ENCODE data around the gene PNMA6F.
"Not testable (repeated sequence)": the region's sequence is repeated elsewhere in the genome, so short reads cannot be mapped to it uniquely, and the experiment has no call there.

The PNMA6F gene

GRCh38 chrX:153299855-153300254 is 21.7 kb downstream of the PNMA6F start:
- WGBS, 2 experiments (ENCODE audit: insufficient coverage in 2 of 2): no CpG with 5 or more reads among the region's 5 CpGs
- Histone ChIP-seq H3K36me3 (ENCODE audit: control insufficient read depth, insufficient read depth, low read length) (no peaks in the 10 kb centered on the region), H3K27ac (ENCODE audit: low read depth, low read length, severe bottlenecking) (no peak overlapping the region), H3K9me3 (ENCODE audit: control insufficient read depth, low read length) (no peaks in the 10 kb centered on the region), H3K4me1 (ENCODE audit: control insufficient read depth, insufficient read depth, low read length, poor library complexity, severe bottlenecking) (no peaks in the 10 kb centered on the region), H3K4me3 (ENCODE audit: extremely low read depth, insufficient read depth, low read length, poor library complexity, severe bottlenecking) (no peak overlapping the region)

GRCh38 chrX:153297376-153297775 is 24.2 kb downstream of the PNMA6F start:
- no peak overlapping the region for H3K4me3 ChIP-seq (ENCODE audit: extremely low read depth, insufficient read depth, low read length, poor library complexity, severe bottlenecking)
- no peaks in the 10 kb centered on the region for H3K36me3 ChIP-seq (ENCODE audit: control insufficient read depth, insufficient read depth, low read length)
- WGBS, 2 experiments (ENCODE audit: insufficient coverage in 2 of 2): 80 to 86% methylated on average over 1 of the region's 1 CpG
- no peaks in the 10 kb centered on the region for H3K9me3 ChIP-seq (ENCODE audit: control insufficient read depth, low read length)
- no peak overlapping the region for H3K27ac ChIP-seq (ENCODE audit: low read depth, low read length, severe bottlenecking)
- H3K4me1 ChIP-seq (ENCODE audit: control insufficient read depth, insufficient read depth, low read length, poor library complexity, severe bottlenecking): no peaks in the 10 kb centered on the region

GRCh38 chrX:153293485-153294071 is 28.0 kb downstream of the PNMA6F start:
- no CpG with 5 or more reads among the region's 8 CpGs for WGBS, 2 experiments (ENCODE audit: insufficient coverage in 2 of 2)
- not testable (repeated sequence) for H3K9me3 ChIP-seq (ENCODE audit: control insufficient read depth, low read length); H3K4me1 ChIP-seq (ENCODE audit: control insufficient read depth, insufficient read depth, low read length, poor library complexity, severe bottlenecking); H3K27ac ChIP-seq (ENCODE audit: low read depth, low read length, severe bottlenecking); H3K36me3 ChIP-seq (ENCODE audit: control insufficient read depth, insufficient read depth, low read length); H3K4me3 ChIP-seq (ENCODE audit: extremely low read depth, insufficient read depth, low read length, poor library complexity, severe bottlenecking)

- not testable (repeated sequence) for H3K4me3 ChIP-seq (ENCODE audit: extremely low read depth, insufficient read depth, low read length, poor library complexity, severe bottlenecking); H3K4me1 ChIP-seq (ENCODE audit: control insufficient read depth, insufficient read depth, low read length, poor library complexity, severe bottlenecking); H3K36me3 ChIP-seq (ENCODE audit: control insufficient read depth, insufficient read depth, low read length); H3K9me3 ChIP-seq (ENCODE audit: control insufficient read depth, low read length); H3K27ac ChIP-seq (ENCODE audit: low read depth, low read length, severe bottlenecking)
- no CpG with 5 or more reads among the region's 2 CpGs for WGBS, 2 experiments (ENCODE audit: insufficient coverage in 2 of 2)
Observed at GRCh38 chrX:153288807-153289206, 32.8 kb downstream of the PNMA6F start.

DNA sequence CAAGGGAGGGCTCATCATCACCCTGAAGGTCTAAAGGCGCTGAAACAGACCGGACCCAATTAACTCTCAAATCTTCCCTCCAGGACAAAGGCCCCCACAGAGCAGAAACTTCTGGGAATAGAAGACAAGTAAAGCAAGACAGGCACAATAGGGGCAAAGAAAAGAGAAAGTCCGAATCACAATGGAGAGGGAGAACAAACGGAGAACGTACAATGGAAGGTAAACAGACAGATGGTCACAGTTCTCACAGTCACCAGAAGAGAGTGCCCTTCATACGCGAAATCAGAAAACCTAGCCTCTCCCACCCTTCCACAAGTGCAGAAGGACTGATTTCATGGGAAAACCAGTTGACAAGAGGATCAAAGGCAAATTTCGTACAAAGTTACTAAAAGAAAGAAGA is 35.9 kb downstream of the PNMA6F start:
- H3K36me3 ChIP-seq (ENCODE audit: control insufficient read depth, insufficient read depth, low read length); H3K4me3 ChIP-seq (ENCODE audit: extremely low read depth, insufficient read depth, low read length, poor library complexity, severe bottlenecking); H3K9me3 ChIP-seq (ENCODE audit: control insufficient read depth, low read length); H3K27ac ChIP-seq (ENCODE audit: low read depth, low read length, severe bottlenecking); H3K4me1 ChIP-seq (ENCODE audit: control insufficient read depth, insufficient read depth, low read length, poor library complexity, severe bottlenecking): not testable (repeated sequence)
- no CpG with 5 or more reads among the region's 8 CpGs for WGBS, 2 experiments (ENCODE audit: insufficient coverage in 2 of 2)

DNA sequence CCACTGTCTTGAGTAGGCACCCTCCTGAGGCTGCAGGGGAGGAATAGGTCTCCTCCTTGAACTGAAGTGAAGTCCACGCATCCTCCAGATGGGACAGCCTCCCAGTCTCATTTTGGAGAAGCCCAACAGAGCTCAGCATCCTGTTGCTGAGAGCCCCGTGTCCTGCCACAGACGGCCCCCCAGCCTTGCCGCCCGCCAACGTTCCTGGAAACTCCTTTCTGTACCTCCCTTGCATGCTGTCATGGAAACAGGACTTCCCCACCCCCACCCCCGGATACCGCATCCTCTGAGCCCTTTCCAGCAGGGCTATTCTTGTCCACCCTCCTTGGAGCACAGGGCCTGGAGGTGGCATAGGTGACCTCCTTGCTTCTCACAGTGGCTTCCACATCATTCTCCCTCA is 37.6 kb downstream of the PNMA6F start:
- H3K9me3 ChIP-seq (ENCODE audit: control insufficient read depth, low read length); H3K4me1 ChIP-seq (ENCODE audit: control insufficient read depth, insufficient read depth, low read length, poor library complexity, severe bottlenecking); H3K27ac ChIP-seq (ENCODE audit: low read depth, low read length, severe bottlenecking); H3K4me3 ChIP-seq (ENCODE audit: extremely low read depth, insufficient read depth, low read length, poor library complexity, severe bottlenecking); H3K36me3 ChIP-seq (ENCODE audit: control insufficient read depth, insufficient read depth, low read length): not testable (repeated sequence)
- no CpG with 5 or more reads among the region's 8 CpGs for WGBS, 2 experiments (ENCODE audit: insufficient coverage in 2 of 2)

- H3K4me1 ChIP-seq (ENCODE audit: control insufficient read depth, insufficient read depth, low read length, poor library complexity, severe bottlenecking); H3K27ac ChIP-seq (ENCODE audit: low read depth, low read length, severe bottlenecking); H3K36me3 ChIP-seq (ENCODE audit: control insufficient read depth, insufficient read depth, low read length); H3K9me3 ChIP-seq (ENCODE audit: control insufficient read depth, low read length); H3K4me3 ChIP-seq (ENCODE audit: extremely low read depth, insufficient read depth, low read length, poor library complexity, severe bottlenecking): not testable (repeated sequence)
- WGBS, 2 experiments (ENCODE audit: insufficient coverage in 2 of 2): no CpG with 5 or more reads among the region's 3 CpGs
Observed at GRCh38 chrX:153281784-153282183, 39.8 kb downstream of the PNMA6F start.

DNA sequence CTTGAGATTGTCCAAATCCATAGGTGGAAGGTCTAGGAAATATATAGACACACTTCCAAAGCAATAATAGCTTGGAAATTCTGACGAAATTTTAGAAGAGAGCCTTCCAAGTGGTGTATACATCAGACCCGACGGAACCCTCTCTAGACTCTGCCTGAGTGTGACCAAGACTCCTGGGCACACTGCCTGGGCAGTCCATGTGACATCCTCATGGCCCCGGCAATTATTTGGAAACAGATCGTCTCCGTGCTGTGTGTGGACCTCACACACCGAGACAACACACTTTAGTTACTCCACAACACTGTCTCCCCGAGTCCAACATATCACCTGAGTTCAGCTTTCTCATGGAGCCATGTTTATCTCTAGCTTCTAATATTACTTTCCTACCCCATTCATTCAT is 42.3 kb downstream of the PNMA6F start:
- H3K4me3 ChIP-seq (ENCODE audit: extremely low read depth, insufficient read depth, low read length, poor library complexity, severe bottlenecking); H3K36me3 ChIP-seq (ENCODE audit: control insufficient read depth, insufficient read depth, low read length); H3K4me1 ChIP-seq (ENCODE audit: control insufficient read depth, insufficient read depth, low read length, poor library complexity, severe bottlenecking); H3K9me3 ChIP-seq (ENCODE audit: control insufficient read depth, low read length); H3K27ac ChIP-seq (ENCODE audit: low read depth, low read length, severe bottlenecking): not testable (repeated sequence)
- WGBS, 2 experiments (ENCODE audit: insufficient coverage in 2 of 2): no CpG with 5 or more reads among the region's 8 CpGs

DNA sequence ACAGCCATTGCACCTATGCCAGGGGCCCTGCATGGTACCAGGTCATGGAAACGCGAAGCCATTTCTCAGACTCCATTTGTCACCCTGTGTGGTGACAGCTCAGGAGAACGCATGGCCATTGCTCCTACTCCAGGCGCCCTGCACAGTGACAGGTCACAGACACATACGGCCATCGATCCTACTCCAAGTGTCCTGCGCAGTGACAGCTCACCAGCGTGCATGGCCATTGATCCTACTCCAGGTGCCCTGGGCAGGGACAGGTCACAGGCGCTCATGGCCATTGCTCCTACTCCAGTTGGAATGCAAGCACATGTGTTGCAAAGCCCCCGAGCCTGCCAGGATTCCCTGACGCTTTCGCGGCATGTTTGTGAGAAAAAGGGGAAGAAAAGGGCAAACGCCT is 45.5 kb downstream of the PNMA6F start:
- not testable (repeated sequence) for H3K27ac ChIP-seq (ENCODE audit: low read depth, low read length, severe bottlenecking); H3K4me3 ChIP-seq (ENCODE audit: extremely low read depth, insufficient read depth, low read length, poor library complexity, severe bottlenecking); H3K4me1 ChIP-seq (ENCODE audit: control insufficient read depth, insufficient read depth, low read length, poor library complexity, severe bottlenecking); H3K36me3 ChIP-seq (ENCODE audit: control insufficient read depth, insufficient read depth, low read length); H3K9me3 ChIP-seq (ENCODE audit: control insufficient read depth, low read length)
- WGBS, 2 experiments (ENCODE audit: insufficient coverage in 2 of 2): no CpG with 5 or more reads among the region's 14 CpGs

DNA sequence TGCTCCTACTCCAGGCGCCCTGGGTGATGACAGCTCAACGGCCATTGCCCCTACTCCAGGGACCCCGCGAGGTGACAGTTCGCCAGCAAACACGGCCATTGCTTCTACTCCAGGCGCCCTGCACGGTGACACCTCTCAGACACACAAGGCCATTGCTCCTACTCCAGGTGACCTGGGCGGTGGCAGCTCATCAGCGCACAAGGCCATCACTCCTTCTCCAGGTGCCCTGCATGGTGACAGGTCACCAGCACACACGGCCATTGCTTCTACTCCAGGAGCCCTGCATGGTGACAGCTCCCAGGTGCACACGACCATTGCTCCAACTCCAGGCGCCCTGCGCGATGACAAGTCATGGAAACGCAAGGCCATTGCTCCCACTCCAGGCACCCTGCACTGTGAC is 46.1 kb downstream of the PNMA6F start:
- H3K9me3 ChIP-seq (ENCODE audit: control insufficient read depth, low read length); H3K36me3 ChIP-seq (ENCODE audit: control insufficient read depth, insufficient read depth, low read length); H3K4me1 ChIP-seq (ENCODE audit: control insufficient read depth, insufficient read depth, low read length, poor library complexity, severe bottlenecking); H3K4me3 ChIP-seq (ENCODE audit: extremely low read depth, insufficient read depth, low read length, poor library complexity, severe bottlenecking); H3K27ac ChIP-seq (ENCODE audit: low read depth, low read length, severe bottlenecking): not testable (repeated sequence)
- no CpG with 5 or more reads among the region's 16 CpGs for WGBS, 2 experiments (ENCODE audit: insufficient coverage in 2 of 2)

GRCh38 chrX:153272584-153272983 is 49.0 kb downstream of the PNMA6F start:
- not testable (repeated sequence) for H3K27ac ChIP-seq (ENCODE audit: low read depth, low read length, severe bottlenecking); H3K9me3 ChIP-seq (ENCODE audit: control insufficient read depth, low read length); H3K4me1 ChIP-seq (ENCODE audit: control insufficient read depth, insufficient read depth, low read length, poor library complexity, severe bottlenecking); H3K4me3 ChIP-seq (ENCODE audit: extremely low read depth, insufficient read depth, low read length, poor library complexity, severe bottlenecking); H3K36me3 ChIP-seq (ENCODE audit: control insufficient read depth, insufficient read depth, low read length)
- no CpG with 5 or more reads among the region's 21 CpGs for WGBS, 2 experiments (ENCODE audit: insufficient coverage in 2 of 2)

GRCh38 chrX:153272070-153272469 is 49.5 kb downstream of the PNMA6F start:
- WGBS, 2 experiments (ENCODE audit: insufficient coverage in 2 of 2): no CpG with 5 or more reads among the region's 19 CpGs

More at GRCh38 chrX:153272070-153272469, 49.5 kb downstream of the PNMA6F start:
- H3K4me3 ChIP-seq (ENCODE audit: extremely low read depth, insufficient read depth, low read length, poor library complexity, severe bottlenecking); H3K27ac ChIP-seq (ENCODE audit: low read depth, low read length, severe bottlenecking); H3K4me1 ChIP-seq (ENCODE audit: control insufficient read depth, insufficient read depth, low read length, poor library complexity, severe bottlenecking); H3K9me3 ChIP-seq (ENCODE audit: control insufficient read depth, low read length); H3K36me3 ChIP-seq (ENCODE audit: control insufficient read depth, insufficient read depth, low read length): not testable (repeated sequence)

All from mesodermal cell (in vitro differentiated cells).